SK-N-SH (cell line): ENCODE results near the gene OBP2A. TPM values are rescaled to one million over a fixed set of nuclear protein-coding genes. Genes with fewer than 3 reads are reported as not detected.

Experiments
- CTCF ChIA-PET: fragments of 300-600, 350-600 bp; formaldehyde crosslinking; extraction: SDS; loops from one replicate; lab custom pipeline; 2021; lab: Yijun Ruan, JAX
- POLR2A ChIA-PET: fragments of 350-600 bp; sonication (Branson Sonifier 250); formaldehyde crosslinking; extraction: SDS; loops from one replicate; lab custom pipeline; 2020; ENCODE audit warnings: antibody characterized with exemption, inconsistent platforms; lab: Yijun Ruan, JAX
- DNase-seq: peaks from one replicate; pipeline ENCODE4 v3.0.0; 2012
- H2AFZ ChIP-seq: fragments of 200-600 bp; sonication (generic); 2 replicates; pipeline ENCODE4 v1.8.1; 2016; ENCODE audit warnings: antibody characterized with exemption, mild to moderate bottlenecking, low read depth
- H3F3A ChIP-seq: fragments of 200-600 bp; sonication (generic); replicated peaks from 2 replicates; pipeline ENCODE3; 2016; ENCODE audit warnings: antibody characterized with exemption, mild to moderate bottlenecking; ENCODE audit not compliant: insufficient read depth
- H3K27ac ChIP-seq, 2 experiments: fragments of 200-500 bp in 1 of 2; fragments of 200-600 bp in 1 of 2; sonication (Bioruptor generic) in 1 of 2; sonication (generic), shearing (Covaris generic) in 1 of 2; 2 replicates each; pipeline versions ENCODE4 v1.5.1 to v1.6.1; 2014 to 2016; ENCODE audit warnings: low read depth in 2 of 2, inconsistent platforms in 1 of 2, low read length in 1 of 2, mild to moderate bottlenecking in 1 of 2, mixed read lengths in 1 of 2
- H3K27me3 ChIP-seq: fragments of 200-600 bp; sonication (generic), shearing (Covaris generic); 2 replicates; pipeline ENCODE4 v1.6.1; 2016; ENCODE audit warnings: mixed run types; ENCODE audit not compliant: insufficient read depth
- H3K36me3 ChIP-seq, 2 experiments: fragments of 200-500 bp in 1 of 2; fragments of 200-600 bp in 1 of 2; sonication (Bioruptor generic) in 1 of 2; sonication (generic) in 1 of 2; replicated peaks in 1 of 2; 2 replicates each; pipeline versions ENCODE3 to v1.5.1; 2014 to 2016; ENCODE audit warnings: low read length in 1 of 2, mild to moderate bottlenecking in 1 of 2; ENCODE audit not compliant: insufficient read depth in 2 of 2, control insufficient read depth in 1 of 2
- H3K4me1 ChIP-seq, 2 experiments: fragments of 200-500 bp in 1 of 2; fragments of 200-600 bp in 1 of 2; sonication (Bioruptor generic) in 1 of 2; sonication (generic), shearing (Covaris generic) in 1 of 2; 2 replicates each; pipeline versions ENCODE4 v1.5.1 to v1.6.1; 2014 to 2016; ENCODE audit warnings: low read depth in 1 of 2, low read length in 1 of 2, mixed run types in 1 of 2; ENCODE audit not compliant: insufficient read depth in 2 of 2, control insufficient read depth in 1 of 2
- H3K4me2 ChIP-seq: fragments of 200-600 bp; sonication (generic), shearing (Covaris generic); 2 replicates; pipeline ENCODE4 v1.6.1; 2017; ENCODE audit warnings: mixed run types
- H3K4me3 ChIP-seq, 2 experiments: fragments of 200-500 bp in 1 of 2; fragments of 200-600 bp in 1 of 2; sonication (Bioruptor generic) in 1 of 2; sonication (generic), shearing (Covaris generic) in 1 of 2; 2 replicates each; pipeline versions ENCODE4 v1.5.1 to v1.8.1; 2014 to 2016; ENCODE audit warnings: low read depth in 2 of 2, inconsistent platforms in 1 of 2, low read length in 1 of 2, mild to moderate bottlenecking in 1 of 2, mixed read lengths in 1 of 2, moderate library complexity in 1 of 2
- H3K79me2 ChIP-seq: fragments of 200-600 bp; sonication (generic); 2 replicates; pipeline ENCODE4 v1.8.1; 2017; ENCODE audit warnings: mild to moderate bottlenecking; ENCODE audit not compliant: insufficient read depth
- H3K9ac ChIP-seq: fragments of 200-600 bp; sonication (generic); 2 replicates; pipeline ENCODE4 v1.6.1; 2017; ENCODE audit warnings: mixed run types
- H3K9me2 ChIP-seq: fragments of 200-600 bp; sonication (generic); 2 replicates; pipeline ENCODE4 v1.6.1; 2017; ENCODE audit warnings: mixed run types
- H3K9me3 ChIP-seq: fragments of 200-600 bp; sonication (generic); 2 replicates; pipeline ENCODE4 v1.6.1; 2017; ENCODE audit warnings: mixed run types, mild to moderate bottlenecking, moderate library complexity
- H4K20me1 ChIP-seq: fragments of 200-600 bp; sonication (generic); 2 replicates; pipeline ENCODE4 v1.6.1; 2017; ENCODE audit warnings: mild to moderate bottlenecking, mixed run types; ENCODE audit not compliant: insufficient read depth
- ELF1 ChIP-seq: IDR thresholded peaks from 2 replicates; pipeline ENCODE4 v1.4.0; 2012
- EP300 ChIP-seq, 2 experiments: IDR thresholded peaks; 2 replicates each; pipeline versions ENCODE4 v1.4.0 to v1.6.1; 2012; ENCODE audit warnings: borderline replicate concordance in 1 of 2, low read depth in 1 of 2, low read length in 1 of 2
- FOSL2 ChIP-seq: IDR thresholded peaks from 2 replicates; pipeline ENCODE4 v1.4.0; 2012; ENCODE audit warnings: low read depth, mild to moderate bottlenecking, moderate library complexity, borderline replicate concordance
- FOXJ3 ChIP-seq: sonication (generic); formaldehyde crosslinking; IDR thresholded peaks from 2 replicates; pipeline ENCODE4 v1.5.1; 2020; ENCODE audit warnings: mild to moderate bottlenecking, missing genetic modification reagents
- FOXM1 ChIP-seq: IDR thresholded peaks from 2 replicates; pipeline ENCODE4 v1.4.0; 2012; ENCODE audit warnings: low read depth, mild to moderate bottlenecking
- GATA2 ChIP-seq: sonication (generic); formaldehyde crosslinking; IDR thresholded peaks from 2 replicates; pipeline ENCODE4 v1.5.0; 2020; ENCODE audit warnings: mild to moderate bottlenecking, missing genetic modification reagents
- MEF2A ChIP-seq: IDR thresholded peaks from 2 replicates; pipeline ENCODE4 v1.4.0; 2012; ENCODE audit warnings: low read depth, borderline replicate concordance
- MXI1 ChIP-seq: IDR thresholded peaks from 2 replicates; pipeline ENCODE4 v1.6.1; 2012; ENCODE audit warnings: mild to moderate bottlenecking, low read depth, low read length, improper control_type of control experiment
- NFIC ChIP-seq: IDR thresholded peaks from 2 replicates; pipeline ENCODE4 v1.4.0; 2012; ENCODE audit warnings: borderline replicate concordance
- NRF1 ChIP-seq: IDR thresholded peaks from 2 replicates; pipeline ENCODE4 v1.6.1; 2012; ENCODE audit warnings: low read depth, mild to moderate bottlenecking, low read length
- PBX3 ChIP-seq: IDR thresholded peaks from 2 replicates; pipeline ENCODE4; 2012
- RCOR1 ChIP-seq: fragments of 150-350 bp; IDR thresholded peaks from 2 replicates; pipeline ENCODE4 v1.6.1; 2017; ENCODE audit warnings: antibody characterized with exemption, low read length
- REST ChIP-seq: IDR thresholded peaks from 2 replicates; pipeline ENCODE4 v1.6.1; 2012; ENCODE audit warnings: mild to moderate bottlenecking, low read depth, low read length, moderate library complexity
- RXRA ChIP-seq: IDR thresholded peaks from 2 replicates; pipeline ENCODE4 v1.4.0; 2012; ENCODE audit warnings: low read depth, mild to moderate bottlenecking, borderline replicate concordance
- SMC3 ChIP-seq: IDR thresholded peaks from 2 replicates; pipeline ENCODE4 v1.6.1; 2012; ENCODE audit warnings: low read depth, low read length, improper control_type of control experiment
- TAF1 ChIP-seq: IDR thresholded peaks from 2 replicates; pipeline ENCODE4 v1.6.1; 2012; ENCODE audit warnings: low read depth, mild to moderate bottlenecking, low read length, moderate library complexity, borderline replicate concordance
- TCF12 ChIP-seq: IDR thresholded peaks from 2 replicates; pipeline ENCODE4 v1.4.0; 2012
- WGBS: methylation state at CpG from one replicate; pipeline ENCODE4 v1.1.6; 2017; ENCODE audit warnings: low lambda C conversion rate; 5-methylcytosine and 5-hydroxymethylcytosine counted together
- polyA plus RNA-seq, 3 experiments: library from polyadenylated mRNA; depleted of rRNA; stranded (reverse); fragments of >200 nt; gene quantifications; 2 replicates each; pipeline ENCODE4 v1.2.3, GENCODE V29; 2012
- TF ChIP-seq, protein P1 (sequence below): fragments of 150-350 bp; IDR thresholded peaks from 2 replicates; pipeline ENCODE4 v1.6.1; 2016; ENCODE audit warnings: mild to moderate bottlenecking, low read depth, low read length

OBP2A gene
- polyA plus RNA-seq, 1 of the 3 experiments (the other 2 are of a cell fraction): not detected

DNA sequence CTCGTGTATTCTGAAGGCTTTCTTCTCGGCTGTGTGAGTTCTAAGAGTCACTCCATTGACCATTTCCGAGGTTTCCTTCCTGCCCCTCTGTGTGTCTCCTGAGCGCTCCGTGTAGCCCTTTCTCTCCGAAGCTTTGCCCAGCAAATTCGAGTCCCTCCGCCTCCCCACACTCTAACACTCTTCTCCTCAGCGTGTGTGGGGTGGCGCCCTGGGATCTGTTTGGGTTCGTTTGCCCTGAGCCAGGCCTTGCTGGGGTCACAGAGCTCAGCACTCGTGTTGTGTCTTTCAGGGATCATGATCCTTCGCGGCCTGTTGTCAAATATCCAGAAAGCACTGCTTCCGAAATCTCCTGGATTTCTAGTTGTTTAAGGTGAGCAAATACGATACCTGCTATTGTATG is 10.0 kb downstream of the OBP2A start:
- 44% methylated on average over 16 of the region's 16 CpGs for WGBS
- CTCF ChIA-PET: interaction anchor here (0.7 to 1.5 kb wide), 2 partner anchors 10 to 51 kb away, joined by 3 read pairs; no protein-coding TSS in a partner anchor
- Histone ChIP-seq H3K4me2 (no peak overlapping the region), H3K4me3 (no peak overlapping the region), H4K20me1 (no peaks in the 10 kb centered on the region), H3K27me3 (no peaks in the 10 kb centered on the region), H3K79me2 (no peaks in the 10 kb centered on the region), H3K36me3 (no peaks in the 10 kb centered on the region), H3K27ac (no peak overlapping the region), H3K4me1 (no peaks in the 10 kb centered on the region), H3F3A (no peaks in the 10 kb centered on the region)
- POLR2A ChIA-PET: no interaction called here
- TF ChIP-seq TCF12 (no peak), FOSL2 (no peak), TAF1 (no peak), ELF1 (no peak), RXRA (no peak), PBX3 (no peak), SMC3 (no peak), RCOR1 (no peak), MEF2A (no peak), GATA2 (CRISPR knock-in tag) (no peak), REST (no peak), FOXM1 (no peak), EP300 (IDR thresholded peaks at IDR 0.05; ENCODE audit: borderline replicate concordance in 1 of 2, low read depth in 1 of 2, low read length in 1 of 2) (no peak), NRF1 (no peak), FOXJ3 (no peak), MXI1 (no peak), NFIC (no peak)
- TF ChIP-seq, protein P1, sequence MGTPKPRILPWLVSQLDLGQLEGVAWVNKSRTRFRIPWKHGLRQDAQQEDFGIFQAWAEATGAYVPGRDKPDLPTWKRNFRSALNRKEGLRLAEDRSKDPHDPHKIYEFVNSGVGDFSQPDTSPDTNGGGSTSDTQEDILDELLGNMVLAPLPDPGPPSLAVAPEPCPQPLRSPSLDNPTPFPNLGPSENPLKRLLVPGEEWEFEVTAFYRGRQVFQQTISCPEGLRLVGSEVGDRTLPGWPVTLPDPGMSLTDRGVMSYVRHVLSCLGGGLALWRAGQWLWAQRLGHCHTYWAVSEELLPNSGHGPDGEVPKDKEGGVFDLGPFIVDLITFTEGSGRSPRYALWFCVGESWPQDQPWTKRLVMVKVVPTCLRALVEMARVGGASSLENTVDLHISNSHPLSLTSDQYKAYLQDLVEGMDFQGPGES: no peak
- TF ChIP-seq, all 33 proteins: peak for 0
- no peaks in the 10 kb centered on the region for H3K9me2 ChIP-seq
- no peaks in the 10 kb centered on the region for H3K9me3 ChIP-seq
- H3K9ac ChIP-seq: no peak overlapping the region
- H2AFZ ChIP-seq: no peak overlapping the region
- no peak for DNase-seq
